H1 (cell line): Measurements from ENCODE around the gene HNRNPA1. TPM values are rescaled to one million over a fixed set of nuclear protein-coding genes. Genes with fewer than 3 reads are reported as not detected.

Source experiments
- CTCF ChIA-PET: fragments of 300-600 bp; sonication (Branson Sonifier 250); formaldehyde crosslinking; loops from one replicate; lab custom pipeline; 2021; ENCODE audit not compliant: partially characterized antibody; lab: Charles Lee
- POLR2A ChIA-PET: fragments of 300-600 bp; sonication (Branson Sonifier 250); formaldehyde crosslinking; loops from one replicate; lab custom pipeline; 2021; ENCODE audit warnings: inconsistent platforms; ENCODE audit not compliant: partially characterized antibody; lab: Charles Lee
- DNase-seq, 2 experiments: peaks; one replicate each; pipeline versions ENCODE4 v3.0.0 to v3.0.0-alpha.2; 2010 to 2022; ENCODE audit warnings: low spot score in 2 of 2, low read depth in 1 of 2, mixed read lengths in 1 of 2
- FAIRE-seq: peaks from 2 replicates; lab custom pipeline; 2011; peaks lifted over from hg19 to GRCh38; lab: Jason Lieb, UNC
- H2AFZ ChIP-seq: 2 replicates; pipeline ENCODE4 v1.8.1; 2012; ENCODE audit warnings: low read length, inconsistent platforms
- H2AK5ac ChIP-seq: 2 replicates; pipeline ENCODE4 v1.6.1; 2013; ENCODE audit warnings: low read depth, low read length
- H2BK120ac ChIP-seq: replicated peaks from 2 replicates; pipeline ENCODE3; 2013; ENCODE audit warnings: low read depth, low read length, inconsistent platforms
- H2BK12ac ChIP-seq: 2 replicates; pipeline ENCODE4 v1.6.1; 2013; ENCODE audit warnings: low read depth, low read length
- H2BK15ac ChIP-seq: 2 replicates; pipeline ENCODE4 v1.6.1; 2013; ENCODE audit warnings: low read length
- H2BK20ac ChIP-seq: 2 replicates; pipeline ENCODE4 v1.6.1; 2013; ENCODE audit warnings: low read length
- H2BK5ac ChIP-seq: 2 replicates; pipeline ENCODE4 v1.6.1; 2013; ENCODE audit warnings: low read depth, low read length
- H3K14ac ChIP-seq: 2 replicates; pipeline ENCODE4 v1.6.1; 2013; ENCODE audit warnings: inconsistent platforms; ENCODE audit not compliant: insufficient read length
- H3K18ac ChIP-seq: 2 replicates; pipeline ENCODE4 v1.6.1; 2013; ENCODE audit warnings: low read length; ENCODE audit errors: extremely low read depth
- H3K23ac ChIP-seq: 2 replicates; pipeline ENCODE4 v1.6.1; 2013; ENCODE audit warnings: inconsistent platforms; ENCODE audit not compliant: insufficient read length
- H3K23me2 ChIP-seq: 2 replicates; pipeline ENCODE4 v1.6.1; 2013; ENCODE audit warnings: low read depth, low read length
- H3K27ac ChIP-seq: 2 replicates; pipeline ENCODE4 v1.6.1; 2011; ENCODE audit warnings: low read depth, low read length, inconsistent platforms
- H3K27me3 ChIP-seq, 4 experiments: replicated peaks in 1 of 4; 1 replicate in 1 of 4; 2 replicates in 3 of 4; pipeline versions ENCODE4 v1.6.1 to v1.8.1; 2011 to 2013; ENCODE audit warnings: low read length in 3 of 4, mild to moderate bottlenecking in 3 of 4, inconsistent platforms in 2 of 4, mixed read lengths in 2 of 4, moderate library complexity in 1 of 4; ENCODE audit not compliant: control insufficient read depth in 3 of 4, insufficient read depth in 3 of 4; ENCODE audit errors: extremely low read depth in 1 of 4
- H3K36me3 ChIP-seq, 4 experiments: 2 replicates each; pipeline versions ENCODE4 v1.6.1 to v1.8.1; 2011 to 2013; ENCODE audit warnings: mild to moderate bottlenecking in 4 of 4, low read length in 3 of 4, moderate library complexity in 2 of 4, control low read depth in 1 of 4, inconsistent platforms in 1 of 4; ENCODE audit not compliant: insufficient read depth in 4 of 4, control insufficient read depth in 2 of 4
- H3K4ac ChIP-seq: replicated peaks from 2 replicates; pipeline ENCODE3; 2013; ENCODE audit warnings: low read length, low read depth, mixed read lengths, inconsistent platforms; ENCODE audit not compliant: insufficient read length
- H3K4me1 ChIP-seq, 4 experiments: replicated peaks in 1 of 4; 1 replicate in 1 of 4; 2 replicates in 3 of 4; pipeline versions ENCODE4 v1.6.1 to v1.8.1; 2011 to 2013; ENCODE audit warnings: low read length in 3 of 4, inconsistent platforms in 2 of 4, mixed read lengths in 1 of 4; ENCODE audit not compliant: insufficient read depth in 4 of 4, control insufficient read depth in 3 of 4
- H3K4me2 ChIP-seq, 2 experiments: 2 replicates each; pipeline versions ENCODE4 v1.6.1 to v1.8.1; 2011 to 2013; ENCODE audit warnings: low read depth in 2 of 2, low read length in 2 of 2, control low read depth in 1 of 2, inconsistent platforms in 1 of 2, mild to moderate bottlenecking in 1 of 2; ENCODE audit not compliant: insufficient read depth in 1 of 2
- H3K4me3 ChIP-seq, 4 experiments: fragments of 200-600, 300-600 bp in 1 of 4; sonication (generic), shearing (Covaris generic), sonication (Bioruptor Twin) in 1 of 4; 2 replicates each; pipeline versions ENCODE4 v1.5.1 to v1.8.1; 2011 to 2016; ENCODE audit warnings: low read length in 4 of 4, low read depth in 3 of 4, control low read depth in 2 of 4, inconsistent platforms in 2 of 4, mild to moderate bottlenecking in 2 of 4, mixed read lengths in 1 of 4, moderate library complexity in 1 of 4; ENCODE audit not compliant: insufficient read depth in 2 of 4; ENCODE audit errors: extremely low read depth in 1 of 4
- H3K56ac ChIP-seq: replicated peaks from 2 replicates; pipeline ENCODE3; 2013; ENCODE audit warnings: low read depth, mild to moderate bottlenecking, mixed read lengths, low read length, inconsistent platforms; ENCODE audit not compliant: insufficient read length
- H3K79me1 ChIP-seq: 2 replicates; pipeline ENCODE4 v1.6.1; 2013; ENCODE audit warnings: low read depth, low read length, control low read depth
- H3K79me2 ChIP-seq, 2 experiments: 2 replicates each; pipeline versions ENCODE4 v1.6.1 to v1.8.1; 2012 to 2013; ENCODE audit warnings: low read length in 2 of 2, mild to moderate bottlenecking in 2 of 2, inconsistent platforms in 1 of 2; ENCODE audit not compliant: insufficient read depth in 2 of 2, control insufficient read depth in 1 of 2
- H3K9ac ChIP-seq, 4 experiments: replicated peaks in 1 of 4; 1 replicate in 1 of 4; 2 replicates in 3 of 4; pipeline versions ENCODE4 v1.6.1 to v1.8.1; 2011 to 2013; ENCODE audit warnings: low read depth in 3 of 4, low read length in 3 of 4, control low read depth in 2 of 4, mild to moderate bottlenecking in 2 of 4, moderate library complexity in 2 of 4, inconsistent platforms in 1 of 4; ENCODE audit errors: extremely low read depth in 1 of 4
- H3K9me3 ChIP-seq, 2 experiments: 2 replicates each; pipeline versions ENCODE4 v1.6.1 to v1.8.1; 2012 to 2013; ENCODE audit warnings: mild to moderate bottlenecking in 2 of 2, moderate library complexity in 2 of 2, control low read depth in 1 of 2, inconsistent platforms in 1 of 2, low read depth in 1 of 2, low read length in 1 of 2, mixed read lengths in 1 of 2; ENCODE audit not compliant: insufficient read depth in 2 of 2
- H4K20me1 ChIP-seq, 2 experiments: replicated peaks in 1 of 2; 2 replicates each; pipeline versions ENCODE3 to v1.8.1; 2011 to 2013; ENCODE audit warnings: inconsistent platforms in 2 of 2, low read length in 2 of 2, mild to moderate bottlenecking in 1 of 2; ENCODE audit not compliant: insufficient read depth in 2 of 2, control insufficient read depth in 1 of 2
- H4K5ac ChIP-seq: 2 replicates; pipeline ENCODE4 v1.6.1; 2013; ENCODE audit warnings: low read length, low read depth, mixed read lengths, inconsistent platforms; ENCODE audit not compliant: insufficient read length
- H4K8ac ChIP-seq: 2 replicates; pipeline ENCODE4 v1.8.0; 2013; ENCODE audit warnings: mild to moderate bottlenecking, moderate library complexity, low read length, inconsistent platforms; ENCODE audit not compliant: insufficient read depth; ENCODE audit errors: extremely low read depth
- H4K91ac ChIP-seq: replicated peaks from 2 replicates; pipeline ENCODE3; 2013; ENCODE audit warnings: low read length, mixed read lengths, inconsistent platforms; ENCODE audit not compliant: insufficient read length
- ATF2 ChIP-seq: IDR thresholded peaks from 2 replicates; pipeline ENCODE4 v1.6.1; 2012; ENCODE audit warnings: low read length, inconsistent platforms
- WGBS, 2 experiments: shearing (Covaris generic) in 1 of 2; methylation state at CpG; one replicate each; pipeline versions ENCODE4 v1.1.6 to v1.1.7; 2013 to 2015; ENCODE audit warnings: low lambda C conversion rate in 2 of 2, mixed read lengths in 2 of 2, inconsistent platforms in 1 of 2, low coverage in 1 of 2, missing lambda C conversion rate in 1 of 2; ENCODE audit not compliant: insufficient replicate concordance in 2 of 2, insufficient coverage in 1 of 2, insufficient read length in 1 of 2; ENCODE audit errors: extremely low coverage in 1 of 2, missing lambda C conversion rate in 1 of 2; 5-methylcytosine and 5-hydroxymethylcytosine counted together
- polyA plus RNA-seq, 7 experiments: library from polyadenylated mRNA; depleted of rRNA in 3 of 7; stranded (reverse) in 5 of 7; unstranded in 2 of 7; fragments of >200 nt in 5 of 7; fragments of 200-250 nt in 2 of 7; gene quantifications; 1 replicate in 5 of 7; 2 replicates in 1 of 7; 4 replicates in 1 of 7; pipeline versions ENCODE4 v1.2.1 to v1.2.3, GENCODE V29; 2011 to 2013; ENCODE audit warnings: missing spikeins in 2 of 7, mixed read lengths in 2 of 7
- total RNA-seq: library from RNA; stranded (reverse); fragmentation: NEBNext Ultra II Directional; extraction: Animal tissue kit (Norgen Biotek cat#: 25700); gene quantifications from 2 replicates; pipeline ENCODE4 v1.2.1, GENCODE V29; 2021

The HNRNPA1 gene
- total and polyA plus RNA-seq, 2 of the 8 experiments (the other 6 are each of a cell fraction or from before 2014, with no cell fraction given), result 835 to 2,738 TPM

DNA sequence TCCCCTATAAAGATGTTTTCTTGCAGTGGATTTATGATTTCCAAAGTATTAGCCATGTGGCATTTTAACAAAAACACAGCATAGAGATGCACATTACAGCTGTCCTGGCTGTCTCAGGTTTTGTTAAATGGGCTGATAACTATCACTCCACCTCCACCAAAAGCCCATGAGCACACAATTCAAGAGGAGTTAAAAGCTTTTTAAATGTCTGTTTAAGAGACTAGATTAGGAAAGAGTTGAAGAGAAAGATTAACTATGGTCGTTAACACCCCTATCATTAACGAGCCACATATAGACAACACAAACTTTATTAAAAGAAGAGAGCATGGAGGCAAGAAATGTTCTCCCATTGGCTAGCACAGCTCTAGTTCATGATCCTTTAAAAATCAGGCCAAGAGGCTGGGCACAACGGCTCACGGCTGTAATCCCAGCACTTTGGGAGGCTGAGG, 15.1 kb upstream of the HNRNPA1 start:
- H3K79me2 ChIP-seq, result peaks cover 3 to 28% of the 10 kb centered on the region in 2 experiments; a peak in 3 of 4 replicates
- H3K27me3 ChIP-seq, result no peaks in the 10 kb centered on the region
- no peak overlapping the region for H2BK12ac ChIP-seq
- CTCF ChIA-PET, result interaction anchor here (0.5 to 3.5 kb wide), 13 partner anchors 13 to 103 kb away, joined by 3 to 40 read pairs (median 4); no protein-coding TSS in a partner anchor
- H3K23me2 ChIP-seq, result no peaks in the 10 kb centered on the region
- H3K36me3 ChIP-seq, result no peaks in the 10 kb centered on the region
- no peaks in the 10 kb centered on the region for H3K79me1 ChIP-seq
- H3K9ac ChIP-seq, result no peak overlapping the region
- H2BK15ac ChIP-seq, result no peak overlapping the region
- POLR2A ChIA-PET, result interaction anchor here (0.9 to 44.8 kb wide), 11 partner anchors 9 to 61 kb away, joined by 3 to 1006 read pairs (median 4); partner anchors contain the start of genes CBX5, COPZ1 and HNRNPA1
- H3K23ac ChIP-seq, result no peak overlapping the region
- no peak overlapping the region for H3K4ac ChIP-seq
- no peak overlapping the region for H2AFZ ChIP-seq
- H3K4me1 ChIP-seq, result peaks cover 3 to 13% (median 9%) of the 10 kb centered on the region in 4 experiments
- H4K5ac ChIP-seq, result no peak overlapping the region
- WGBS, 2 experiments, result 91% methylated on average over 4 of the region's 4 CpGs; no CpG with 5 or more reads in 1 of the 2 experiments
- H3K18ac ChIP-seq, result no peak overlapping the region
- H2BK20ac ChIP-seq, result no peak overlapping the region
- H3K27ac ChIP-seq, result no peak overlapping the region
- DNase-seq (no peak), FAIRE-seq (no peak)
- no peak overlapping the region for H2BK120ac ChIP-seq
- H2AK5ac ChIP-seq, result no peak overlapping the region
- no peak overlapping the region for H3K4me2 ChIP-seq
- H2BK5ac ChIP-seq, result no peak overlapping the region
- no peak overlapping the region for H3K4me3 ChIP-seq
- H4K20me1 ChIP-seq, result no peaks in the 10 kb centered on the region
- H3K9me3 ChIP-seq, result no peaks in the 10 kb centered on the region
- H4K91ac ChIP-seq, result no peak overlapping the region
- no peak overlapping the region for H3K14ac ChIP-seq
- H3K56ac ChIP-seq, result no peak overlapping the region
- H4K8ac ChIP-seq, result no peak overlapping the region
- no peak for TF ChIP-seq ATF2
